D721Med (cell line): ENCODE measurements around the gene CDHR5.

Experiments
- DNase-seq: peaks from one replicate; pipeline ENCODE4 v3.0.0; 2011; ENCODE audit warnings: low spot score; ENCODE audit not compliant: insufficient read length
- FAIRE-seq: peaks from 2 replicates; lab custom pipeline; 2011; peaks lifted over from hg19 to GRCh38; lab: Jason Lieb, UNC
- TF ChIP-seq, protein P1 (sequence below): IDR thresholded peaks from 2 replicates; pipeline ENCODE4 v1.5.1; 2012; ENCODE audit warnings: mild to moderate bottlenecking, control low read depth; ENCODE audit not compliant: insufficient read depth; ENCODE audit errors: missing control alignments

CDHR5 gene

DNA sequence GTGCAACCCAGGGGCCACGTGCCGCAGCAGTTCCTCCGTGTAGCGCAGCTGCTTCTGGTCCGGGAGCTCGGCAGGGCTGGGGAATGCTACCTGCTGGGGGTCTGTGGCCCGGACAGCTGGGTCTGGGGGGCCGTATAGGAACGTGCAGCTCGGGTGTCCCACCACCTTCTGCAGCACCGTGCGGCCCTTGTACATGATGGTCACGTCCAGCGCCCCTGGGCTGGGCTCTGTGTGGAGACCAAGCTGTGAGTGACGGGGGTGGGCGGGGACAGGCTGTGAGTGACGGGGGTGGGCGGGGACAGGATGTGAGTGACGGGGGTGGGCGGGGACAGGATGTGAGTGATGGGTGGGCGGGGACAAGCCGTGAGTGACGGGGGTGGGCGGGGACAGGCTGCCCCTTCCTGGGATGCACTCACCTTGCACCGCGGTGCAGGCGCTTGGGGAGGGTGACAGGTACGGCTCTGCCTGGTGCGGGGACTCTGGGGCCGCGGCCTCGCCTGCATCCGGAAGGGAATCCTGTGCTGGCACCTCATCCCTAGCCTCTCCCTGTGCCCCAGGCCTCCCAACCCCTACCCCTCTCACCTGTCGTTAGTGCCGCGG is 11.3 kb downstream of the CDHR5 start:
- peak; percentile 32 for DNase-seq
- no peak for FAIRE-seq
- TF ChIP-seq, protein P1, sequence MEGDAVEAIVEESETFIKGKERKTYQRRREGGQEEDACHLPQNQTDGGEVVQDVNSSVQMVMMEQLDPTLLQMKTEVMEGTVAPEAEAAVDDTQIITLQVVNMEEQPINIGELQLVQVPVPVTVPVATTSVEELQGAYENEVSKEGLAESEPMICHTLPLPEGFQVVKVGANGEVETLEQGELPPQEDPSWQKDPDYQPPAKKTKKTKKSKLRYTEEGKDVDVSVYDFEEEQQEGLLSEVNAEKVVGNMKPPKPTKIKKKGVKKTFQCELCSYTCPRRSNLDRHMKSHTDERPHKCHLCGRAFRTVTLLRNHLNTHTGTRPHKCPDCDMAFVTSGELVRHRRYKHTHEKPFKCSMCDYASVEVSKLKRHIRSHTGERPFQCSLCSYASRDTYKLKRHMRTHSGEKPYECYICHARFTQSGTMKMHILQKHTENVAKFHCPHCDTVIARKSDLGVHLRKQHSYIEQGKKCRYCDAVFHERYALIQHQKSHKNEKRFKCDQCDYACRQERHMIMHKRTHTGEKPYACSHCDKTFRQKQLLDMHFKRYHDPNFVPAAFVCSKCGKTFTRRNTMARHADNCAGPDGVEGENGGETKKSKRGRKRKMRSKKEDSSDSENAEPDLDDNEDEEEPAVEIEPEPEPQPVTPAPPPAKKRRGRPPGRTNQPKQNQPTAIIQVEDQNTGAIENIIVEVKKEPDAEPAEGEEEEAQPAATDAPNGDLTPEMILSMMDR, result no peak

DNA sequence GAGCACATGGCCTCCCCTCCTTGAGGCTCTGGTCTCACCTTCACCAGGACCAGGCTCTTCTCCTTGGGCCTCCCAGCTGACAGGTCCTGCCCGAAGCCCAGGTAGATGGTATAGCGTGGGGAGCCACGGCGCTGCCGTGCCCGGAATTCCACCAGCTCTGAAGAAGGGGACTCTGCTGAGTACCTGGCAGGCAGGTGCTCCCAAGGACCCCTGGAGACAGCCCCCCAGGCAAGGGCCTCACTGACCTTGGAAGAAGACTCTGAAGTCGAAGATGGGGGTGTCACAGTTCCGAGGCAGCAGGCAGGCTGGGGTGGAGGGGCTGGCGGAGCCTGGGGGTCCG is 11.8 kb downstream of the CDHR5 start:
- FAIRE-seq (no peak), DNase-seq (no peak)
- TF ChIP-seq, protein P1, result no peak

DNA sequence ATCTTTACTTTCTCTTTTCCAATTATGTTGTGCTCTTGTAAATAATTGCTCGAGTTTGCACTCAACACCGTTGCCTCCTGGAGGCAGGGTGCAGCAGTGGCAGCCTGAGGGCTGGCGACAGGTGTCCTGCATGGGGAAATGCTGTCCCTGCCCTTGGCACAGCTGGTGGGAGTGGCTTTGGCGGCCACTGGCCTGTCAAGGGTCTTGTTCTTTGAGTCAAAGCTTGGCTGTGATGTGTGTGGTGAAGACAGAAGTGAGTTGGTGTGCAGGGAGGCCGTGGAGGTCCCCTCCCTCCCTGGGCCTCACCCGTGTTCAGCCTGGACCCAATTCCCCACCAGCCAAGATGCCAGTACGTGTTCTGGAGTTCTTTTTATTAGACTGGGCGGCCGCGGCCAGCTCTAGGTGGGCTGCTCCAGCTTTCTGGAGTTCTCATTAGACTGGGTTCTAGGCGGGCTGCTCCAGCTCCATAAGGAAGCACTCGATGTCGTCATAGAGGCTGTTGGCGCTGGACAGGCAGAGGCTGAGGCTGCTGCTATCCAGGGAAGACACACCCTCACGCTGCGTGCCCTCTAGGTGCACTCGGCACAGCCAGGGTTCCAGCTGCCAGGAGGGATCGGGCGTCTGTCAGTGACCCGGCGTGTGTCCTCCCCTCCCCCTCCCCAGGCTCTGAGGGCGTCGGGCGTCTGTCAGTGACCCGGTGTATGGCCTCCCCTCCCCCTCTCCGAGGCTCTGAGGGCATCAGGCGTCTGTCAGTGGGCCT is 12.4 kb downstream of the CDHR5 start:
- FAIRE-seq (no peak), DNase-seq (no peak)
- TF ChIP-seq, protein P1, result no peak

DNA sequence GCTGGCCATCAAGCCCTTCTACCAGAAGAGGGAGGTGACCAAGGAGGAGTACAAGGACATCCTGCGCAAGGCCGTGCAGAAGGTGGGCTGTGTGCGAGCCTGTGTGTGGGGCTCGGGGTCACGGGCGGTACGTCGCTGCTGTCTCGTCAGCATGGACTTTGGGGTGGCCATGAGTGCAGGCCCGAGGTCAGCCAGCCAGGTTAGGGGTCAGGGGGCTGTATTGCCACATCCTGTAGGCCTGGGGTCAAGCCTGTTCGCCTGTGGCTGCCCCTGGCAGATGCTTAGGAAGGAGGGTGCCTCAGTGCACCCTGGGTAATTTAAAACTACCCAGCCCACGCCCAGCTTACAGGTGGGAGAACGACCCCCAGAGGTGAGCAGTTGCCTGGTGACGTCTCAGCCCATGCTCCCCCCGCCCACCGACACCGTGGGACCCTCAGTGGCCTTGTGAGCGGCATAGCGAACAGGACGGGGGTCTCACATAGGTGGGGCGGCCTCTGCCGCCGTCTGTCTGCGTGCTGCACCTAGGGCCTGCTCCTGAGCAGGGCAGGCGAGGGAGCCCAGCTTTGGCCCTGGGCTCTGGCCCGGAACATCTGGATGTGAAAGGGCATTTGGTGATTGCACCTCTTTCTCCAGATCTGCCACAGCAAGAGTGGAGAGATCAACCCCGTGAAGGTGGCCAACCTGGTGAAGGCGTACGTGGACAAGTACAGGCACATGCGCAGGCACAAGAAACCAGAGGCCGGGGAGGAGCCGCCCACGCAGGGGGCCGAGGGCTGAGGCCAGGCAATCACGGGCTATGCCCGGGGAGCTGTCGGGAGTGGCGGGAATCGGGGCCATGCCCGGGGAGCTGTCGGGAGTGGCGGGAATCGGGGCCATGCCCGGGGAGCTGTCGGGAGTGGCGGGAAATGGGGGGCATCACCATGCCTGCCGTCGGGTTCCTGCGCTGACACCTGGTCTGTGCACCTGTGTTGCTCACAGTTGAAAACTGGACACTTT is 13.5 kb downstream of the CDHR5 start:
- DNase-seq (no peak), FAIRE-seq (no peak)
- TF ChIP-seq, protein P1, result no peak

DNA sequence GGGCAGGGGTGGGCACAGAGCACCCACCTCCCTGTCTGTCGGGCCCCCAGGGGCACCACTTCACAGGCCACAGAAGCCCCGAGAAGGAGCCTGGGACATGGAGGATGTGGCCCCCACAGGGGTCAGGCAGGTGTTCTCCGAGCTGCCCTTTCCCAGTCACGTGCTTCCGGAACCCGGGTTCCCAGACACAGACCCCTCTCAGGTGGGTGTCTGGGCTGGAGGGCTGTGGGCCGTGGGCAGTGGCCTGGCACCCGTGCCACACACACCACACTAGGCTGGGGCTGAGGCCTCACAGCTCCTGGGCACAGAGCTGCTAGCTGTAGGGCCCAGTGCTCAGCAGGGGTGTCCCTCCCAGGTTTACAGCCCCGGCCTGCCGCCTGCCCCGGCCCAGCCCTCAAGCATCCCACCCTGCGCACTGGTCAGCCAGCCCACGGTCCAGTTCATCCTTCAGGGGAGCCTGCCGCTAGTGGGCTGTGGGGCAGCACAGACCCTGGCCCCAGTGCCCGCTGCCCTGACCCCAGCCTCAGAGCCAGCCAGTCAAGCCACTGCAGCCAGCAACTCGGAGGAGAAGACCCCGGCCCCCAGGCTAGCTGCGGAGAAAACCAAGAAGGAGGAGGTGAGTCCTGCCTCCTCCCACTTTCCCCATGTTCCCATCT is 14.5 kb downstream of the CDHR5 start:
- DNase-seq (no peak), FAIRE-seq (no peak)
- TF ChIP-seq, protein P1, result no peak

DNA sequence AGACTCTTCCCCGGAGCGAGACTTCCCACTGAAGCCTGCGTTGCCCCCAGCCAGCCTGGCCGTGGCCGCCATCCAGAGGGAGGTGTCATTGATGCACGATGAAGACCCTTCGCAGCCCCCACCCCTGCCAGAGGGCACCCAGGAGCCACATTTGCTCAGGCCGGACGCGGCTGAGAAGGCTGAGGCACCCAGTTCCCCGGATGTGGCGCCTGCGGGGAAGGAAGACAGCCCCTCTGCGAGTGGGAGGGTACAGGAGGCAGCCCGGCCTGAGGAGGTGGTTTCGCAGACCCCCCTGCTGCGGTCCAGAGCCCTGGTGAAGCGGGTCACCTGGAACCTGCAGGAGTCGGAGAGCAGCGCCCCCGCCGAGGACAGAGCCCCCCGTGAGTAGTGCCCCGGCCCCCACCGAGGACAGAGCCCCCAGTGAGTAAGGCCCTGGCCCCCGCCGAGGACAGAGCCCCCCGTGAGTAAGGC is 15.4 kb downstream of the CDHR5 start:
- FAIRE-seq, result no peak
- TF ChIP-seq, protein P1, result no peak

More for the DNA sequence above, 15.4 kb downstream of the CDHR5 start:
- DNase-seq, result no peak
